Stimulated activated CD4-positive, alpha-beta T cell treated with anti-CD3 and anti-CD28 coated beads, TNF-alpha, amount 100 ng/mL, for 4 hours (primary cell): ENCODE measurements around the gene NOMO2.
"Not testable (repeated sequence)": the region's sequence is repeated elsewhere in the genome, so short reads cannot be mapped to it uniquely, and the experiment has no call there.

ENCODE experiments used
- DNase-seq, 3 experiments: peaks; one replicate each; pipeline ENCODE4 v3.0.0-alpha.2; 2020; ENCODE audit warnings: low read depth in 3 of 3

Gene NOMO2

DNA sequence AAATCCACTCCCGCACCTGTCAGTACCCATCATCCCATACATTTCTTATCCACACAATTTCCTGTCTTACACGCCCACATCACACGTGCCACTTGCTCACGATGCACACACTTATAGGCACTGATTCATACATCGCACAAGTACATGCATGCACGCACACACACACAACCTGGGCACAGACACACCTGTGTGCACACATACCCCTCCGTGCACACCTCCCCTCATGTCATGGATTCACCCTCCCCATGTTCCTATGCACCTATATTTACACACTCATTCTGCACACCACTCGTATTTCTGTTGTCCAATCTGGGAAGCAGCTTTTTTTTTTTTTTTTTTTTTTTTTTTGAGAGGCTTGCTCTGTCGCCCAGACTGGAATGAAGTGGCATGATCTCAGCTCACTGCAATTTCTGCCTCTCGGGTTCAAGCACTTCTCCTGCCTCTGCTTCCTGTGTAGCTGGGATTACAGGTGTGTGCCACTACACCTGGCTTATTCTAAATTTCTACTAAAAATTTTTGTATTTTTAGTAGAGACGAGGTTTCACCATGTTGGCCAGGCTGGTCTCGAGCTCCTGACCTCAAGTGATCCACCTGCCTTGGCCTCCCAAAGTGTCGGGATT lies 13.5 kb upstream of the NOMO2 start:
- not testable (repeated sequence) for DNase-seq

DNA sequence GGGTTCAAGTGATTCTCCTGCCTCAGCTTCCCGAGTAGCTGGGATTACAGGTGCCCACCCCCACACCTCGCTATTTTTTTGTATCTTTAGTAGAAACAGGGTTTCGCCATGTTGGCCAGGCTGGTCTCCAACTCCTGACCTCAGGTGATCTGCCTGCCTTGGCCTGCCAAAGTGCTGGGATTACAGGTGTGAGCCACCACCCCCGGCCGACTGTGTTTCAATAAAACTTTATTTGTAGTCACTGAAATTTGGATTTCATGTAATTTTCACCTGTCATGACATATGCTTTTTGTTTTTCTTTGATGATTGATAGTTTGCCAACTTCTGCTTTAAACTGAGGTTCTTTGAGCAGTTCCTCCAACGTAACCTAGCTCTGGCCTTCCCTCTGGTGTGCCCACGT lies 12.0 kb upstream of the NOMO2 start:
- DNase-seq, result not testable (repeated sequence)

DNA sequence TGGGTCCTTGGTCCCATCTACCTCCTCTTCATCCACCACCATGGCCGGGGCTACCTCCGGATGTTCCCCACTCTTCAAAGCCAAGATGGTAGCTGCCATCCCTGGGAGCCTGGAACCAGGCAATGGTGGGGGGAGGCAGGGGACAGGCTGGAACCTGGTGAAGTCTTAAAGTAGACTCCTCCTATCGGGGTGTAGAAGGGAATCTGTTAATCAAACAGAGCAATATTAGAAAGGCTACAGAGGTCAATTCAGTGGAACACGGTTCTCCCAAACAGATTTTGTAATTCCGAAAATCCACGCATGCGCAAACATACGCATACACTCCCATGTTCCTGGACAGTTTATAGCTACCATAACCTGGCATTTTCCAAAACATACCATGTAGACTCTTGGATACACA lies 11.1 kb upstream of the NOMO2 start:
- DNase-seq, result not testable (repeated sequence)

DNA sequence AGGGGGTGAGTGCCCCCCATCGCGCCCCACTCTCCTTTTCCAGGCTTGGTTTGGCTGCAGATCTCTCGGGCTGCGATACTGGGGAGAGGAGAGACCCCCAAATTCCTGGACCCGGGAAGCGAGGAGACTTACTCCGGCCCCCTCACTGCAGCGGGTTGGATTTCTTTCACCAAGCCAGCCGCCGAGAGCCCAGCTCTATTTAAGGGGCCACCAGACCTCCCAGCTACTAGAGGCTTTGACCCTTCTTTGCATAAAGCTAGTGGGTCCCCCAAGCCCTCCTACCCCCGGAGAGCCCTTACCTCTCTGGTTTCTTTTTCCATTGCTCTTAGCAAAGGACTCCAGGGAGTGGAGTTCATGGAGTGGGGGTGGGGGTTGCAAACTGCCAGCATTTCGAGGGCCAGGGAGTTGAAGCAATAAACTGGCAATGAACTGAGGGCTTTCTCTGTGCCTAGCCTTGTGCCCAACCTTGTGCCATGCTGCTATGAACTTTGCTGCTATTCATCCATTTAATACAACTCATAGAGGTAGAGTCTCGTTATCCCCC lies 9.5 kb upstream of the NOMO2 start:
- DNase-seq, result not testable (repeated sequence)

DNA sequence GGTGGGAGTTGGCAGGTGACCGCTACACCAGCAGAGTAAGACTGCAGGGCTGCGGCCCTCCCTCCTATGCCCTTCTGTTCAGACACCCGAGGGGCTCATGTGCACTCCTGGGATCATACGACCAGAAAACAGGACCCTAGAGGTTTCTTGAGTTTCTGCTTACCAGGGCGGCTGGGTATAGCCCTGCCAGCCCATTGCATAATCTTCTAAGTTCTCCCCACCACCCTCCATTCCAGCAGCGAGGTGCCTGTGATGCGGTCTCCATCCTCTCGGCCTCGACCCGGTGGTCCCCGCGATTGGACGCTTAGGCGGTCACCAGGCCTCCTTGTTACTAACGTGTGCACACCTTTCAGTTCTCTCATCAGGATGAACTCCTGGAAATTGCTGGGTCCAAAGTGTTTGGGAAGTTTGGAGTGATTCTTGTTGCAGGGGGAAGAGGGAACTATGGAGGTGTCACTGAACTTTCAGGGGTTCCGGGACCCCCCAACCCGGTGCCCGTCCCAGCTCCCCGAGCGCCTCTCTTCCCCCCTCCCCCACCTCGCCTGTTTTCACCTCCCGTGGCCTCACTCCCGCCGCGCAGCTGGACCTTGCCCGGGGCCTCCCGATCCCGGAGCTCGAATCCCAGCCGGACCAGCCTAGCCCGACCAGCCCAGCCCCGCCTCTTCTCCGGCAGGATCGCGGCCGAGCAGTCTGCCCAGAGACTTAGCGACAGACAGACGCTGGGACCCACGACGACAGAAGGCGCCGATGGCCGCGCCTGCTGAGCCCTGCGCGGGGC lies 8.8 kb upstream of the NOMO2 start:
- not testable (repeated sequence) for DNase-seq

DNA sequence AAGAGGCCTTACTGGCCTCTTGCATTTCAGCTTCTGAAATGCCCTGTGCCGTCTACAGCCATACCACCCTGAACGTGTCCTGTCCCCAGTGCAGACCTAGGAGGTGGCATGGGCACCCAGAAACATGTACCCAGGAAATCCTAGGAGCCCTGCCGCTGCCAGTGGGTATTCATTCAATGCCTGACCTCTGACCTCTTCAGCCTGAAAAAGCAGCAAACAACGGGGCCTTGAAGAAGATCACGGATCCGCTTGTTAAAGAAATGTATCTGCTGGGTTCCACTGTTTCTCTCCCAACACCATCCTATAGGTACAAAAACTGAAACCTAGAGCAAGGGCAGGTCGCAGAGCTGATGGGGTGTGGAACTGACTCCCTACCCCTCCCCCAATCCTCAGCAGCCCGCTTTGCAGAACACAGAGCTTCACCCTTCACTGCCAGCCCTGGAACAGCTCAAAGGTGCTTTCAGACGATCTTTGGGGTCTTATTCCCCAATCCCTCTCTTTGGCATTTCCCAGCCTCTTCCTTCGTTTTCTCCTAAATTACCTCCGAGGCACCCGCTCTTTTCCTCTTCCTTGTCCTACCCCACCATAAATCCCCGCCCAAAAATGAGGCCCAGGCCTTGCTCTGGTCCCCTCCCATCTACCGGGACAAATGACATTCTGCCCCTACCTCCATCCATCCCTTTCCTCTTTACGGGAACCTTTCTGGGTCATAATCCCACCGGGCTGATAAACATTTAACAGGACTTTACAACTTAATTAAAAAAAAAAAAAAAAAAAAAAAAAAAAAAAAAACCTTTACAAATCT lies 1.3 kb downstream of the NOMO2 start:
- DNase-seq, result not testable (repeated sequence)

DNA sequence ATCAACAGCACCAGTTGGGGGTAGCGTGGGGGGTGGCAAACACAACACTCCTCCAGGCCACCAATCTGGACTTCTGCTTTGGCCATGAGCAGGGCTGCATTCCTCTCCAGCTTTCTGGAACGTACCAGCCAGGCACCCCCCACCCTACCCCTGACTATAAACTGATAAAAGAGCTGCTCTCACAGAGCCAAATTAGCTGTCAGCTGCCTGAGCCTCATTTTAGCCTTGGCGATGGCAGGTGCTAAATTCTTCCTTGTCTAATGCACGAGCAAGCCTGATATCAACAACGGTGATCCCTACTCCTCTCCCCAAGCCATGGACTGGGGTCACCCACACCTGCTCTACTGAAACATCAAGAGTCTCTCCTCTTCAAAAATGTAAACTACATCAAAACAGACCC lies 8.2 kb downstream of the NOMO2 start:
- not testable (repeated sequence) for DNase-seq

DNA sequence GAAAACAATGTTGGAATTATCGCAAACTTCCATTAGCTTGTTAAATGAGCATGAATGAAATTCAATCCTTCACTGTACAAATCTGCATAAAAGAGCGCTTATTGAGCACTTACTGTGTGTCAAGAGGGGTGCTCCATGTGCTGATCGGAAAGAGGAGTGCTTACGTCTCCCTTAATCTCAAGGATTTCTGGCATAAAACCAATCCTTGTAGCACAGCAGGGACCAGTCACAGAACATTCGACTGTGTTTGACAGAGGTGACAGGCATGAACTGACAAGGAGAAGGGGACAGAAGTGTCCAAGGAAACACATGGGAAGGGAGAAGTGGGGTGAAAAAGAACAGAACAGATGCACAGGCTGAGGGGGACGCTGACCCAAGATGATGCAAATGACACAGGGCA lies 14.5 kb downstream of the NOMO2 start:
- DNase-seq, result not testable (repeated sequence)

DNA sequence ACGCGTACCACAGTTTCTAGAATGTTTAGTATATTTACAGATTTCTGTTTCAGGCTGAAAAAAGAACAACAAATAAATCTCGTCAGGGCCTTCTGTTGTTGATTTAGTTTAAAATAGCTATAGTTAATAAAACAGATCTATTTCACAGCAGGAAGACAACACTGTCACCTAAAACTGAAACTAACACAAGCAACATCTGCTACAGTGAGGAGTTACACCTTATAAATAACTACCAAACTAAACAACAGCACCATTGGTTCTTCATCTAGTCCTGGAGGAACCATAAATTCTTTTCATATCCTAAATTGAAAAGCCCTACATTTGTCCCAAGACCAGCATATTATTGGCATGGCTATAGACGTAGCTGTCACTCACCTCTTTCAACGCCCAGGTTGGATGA lies 15.0 kb downstream of the NOMO2 start:
- DNase-seq, result not testable (repeated sequence)

DNA sequence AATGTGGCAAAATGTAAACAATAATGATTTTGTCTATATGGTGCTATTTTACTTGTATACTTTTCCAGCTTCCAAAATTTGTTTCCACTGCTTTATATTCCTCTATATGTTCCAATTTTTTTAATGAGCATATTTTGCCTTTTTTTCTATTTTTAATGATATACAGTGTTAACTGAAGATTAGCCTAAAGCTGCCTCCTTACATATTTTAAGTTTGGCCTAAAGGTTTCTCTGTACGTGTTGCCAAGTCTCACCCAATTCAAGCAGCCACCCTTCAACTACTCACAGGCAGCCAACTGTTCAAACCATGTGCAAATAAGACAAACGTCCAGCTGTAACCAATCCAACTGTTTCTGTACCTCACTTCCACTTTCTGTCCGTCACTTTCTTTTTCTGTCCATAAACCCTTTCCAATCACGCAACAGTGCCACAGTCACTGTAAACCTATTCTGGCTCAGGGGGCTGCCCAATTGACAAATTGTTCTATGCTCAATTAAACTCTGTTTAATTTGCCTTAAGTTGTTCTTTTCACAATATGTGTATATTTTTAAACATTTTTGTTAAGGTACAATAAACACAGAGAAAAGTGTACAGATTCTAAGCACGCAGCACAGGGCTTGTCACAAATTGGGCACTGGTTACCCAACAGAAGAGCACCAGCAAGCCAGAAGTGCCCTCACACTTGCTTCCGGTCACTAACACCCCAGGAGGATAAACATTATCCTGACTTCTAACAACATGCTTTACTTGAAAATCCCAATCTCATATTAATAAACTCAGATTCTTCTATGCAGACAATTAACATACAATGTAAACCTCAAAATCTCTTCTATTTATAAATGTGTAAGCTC lies 17.4 kb downstream of the NOMO2 start:
- not testable (repeated sequence) for DNase-seq

DNA sequence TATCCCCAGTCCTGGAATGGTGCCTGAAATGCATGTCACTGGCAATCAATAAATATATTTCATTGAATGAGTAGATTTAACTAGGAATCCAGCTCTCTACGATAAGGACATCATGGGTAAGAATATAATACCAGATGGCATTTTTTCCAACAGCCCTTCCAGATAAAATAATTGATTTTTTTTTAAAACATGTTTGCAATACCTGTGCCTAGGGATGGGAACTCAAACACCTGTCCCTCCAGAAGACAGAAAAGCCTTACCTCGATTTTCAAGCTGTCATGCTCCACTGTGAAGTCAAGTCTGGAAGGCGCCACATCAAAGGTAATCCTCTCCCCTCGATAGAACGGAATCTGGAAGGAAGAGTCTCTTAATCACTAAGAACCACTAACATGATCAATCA lies 20.0 kb downstream of the NOMO2 start:
- not testable (repeated sequence) for DNase-seq

DNA sequence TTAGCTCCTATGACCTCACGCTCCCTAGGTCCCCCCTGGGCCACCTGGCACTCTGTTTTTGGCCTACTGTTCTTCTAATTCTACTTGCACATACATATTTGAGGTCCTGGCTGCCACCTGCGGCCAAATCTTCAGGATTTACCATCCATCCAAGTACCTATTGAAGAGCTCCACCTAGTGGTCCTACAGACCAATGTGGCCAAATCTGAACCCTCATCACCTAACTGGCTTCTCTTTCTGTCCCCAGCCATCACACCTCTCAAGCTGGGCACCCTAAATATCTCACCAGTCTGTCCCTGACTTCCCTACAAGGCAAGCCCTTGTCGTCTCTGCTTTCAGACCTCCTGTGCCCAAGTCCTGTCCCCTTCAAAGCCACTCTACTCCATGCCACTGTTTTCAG lies 24.9 kb downstream of the NOMO2 start:
- not testable (repeated sequence) for DNase-seq

DNA sequence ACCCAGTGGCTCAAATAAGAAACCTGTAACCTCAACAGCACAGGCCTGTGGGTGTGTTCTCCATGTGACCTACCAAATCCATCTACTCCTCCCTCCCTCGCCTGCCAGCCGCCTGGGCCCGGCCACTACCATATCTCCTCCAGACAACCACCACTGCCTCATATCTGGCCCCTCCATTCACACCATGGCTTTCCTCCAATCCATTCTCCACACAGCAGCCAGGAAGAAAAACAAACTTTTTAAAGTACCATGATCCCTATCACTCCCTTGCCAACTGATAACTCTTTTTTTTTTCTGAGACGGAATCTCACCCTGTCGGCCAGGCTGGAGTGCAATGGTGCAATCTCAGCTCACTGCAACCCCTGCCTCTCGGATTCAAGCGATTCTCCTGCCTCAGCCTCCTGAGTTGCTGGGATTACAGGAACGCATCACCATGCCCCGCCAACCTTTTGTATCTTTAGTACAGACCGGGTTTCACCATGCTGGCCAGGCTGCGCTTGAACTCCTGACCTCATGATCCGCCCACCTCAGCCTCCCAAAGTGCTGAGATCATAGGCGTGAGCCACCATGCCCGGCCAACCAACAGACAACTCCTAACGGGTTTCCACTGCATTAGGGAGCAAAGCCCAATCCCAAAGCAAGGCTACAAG lies 26.3 kb downstream of the NOMO2 start:
- DNase-seq, result not testable (repeated sequence)

DNA sequence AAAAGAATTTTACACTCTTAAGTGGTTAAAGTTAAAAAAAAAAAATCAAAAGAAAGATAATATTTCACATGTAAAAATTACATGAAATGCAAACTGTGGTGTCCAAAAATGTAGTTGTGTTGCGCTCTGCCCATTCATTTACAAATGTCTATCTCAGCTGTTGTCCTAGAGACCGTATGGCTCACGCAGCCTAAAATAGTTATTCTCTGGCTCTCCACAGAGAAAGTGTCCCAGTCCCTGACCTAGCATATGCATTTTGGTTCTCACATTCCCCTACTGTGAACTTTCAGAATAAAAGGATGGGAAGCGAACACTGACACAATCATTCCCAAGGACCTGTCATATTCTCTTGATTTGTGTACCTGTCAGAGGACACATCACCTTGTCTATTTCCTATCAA lies 27.6 kb downstream of the NOMO2 start:
- DNase-seq, result not testable (repeated sequence)

DNA sequence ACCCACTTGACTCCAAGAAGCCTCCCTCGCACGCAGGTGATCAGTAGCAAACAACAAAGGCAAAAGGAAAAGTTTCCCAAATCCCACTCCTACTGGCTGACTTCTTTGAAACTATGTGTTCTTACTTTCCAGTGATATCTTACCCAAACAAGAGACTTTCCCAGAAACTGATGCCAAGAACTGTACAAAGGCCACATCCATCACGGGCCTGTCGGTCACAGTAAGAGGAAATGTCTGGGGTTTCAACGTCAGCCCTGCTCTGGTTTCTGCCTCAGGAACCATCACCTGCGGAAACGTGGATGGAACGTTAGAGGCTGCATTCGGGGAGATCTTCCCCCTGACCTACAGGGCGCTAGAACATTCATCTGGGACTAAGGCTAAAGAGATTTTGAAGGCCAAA lies 30.6 kb downstream of the NOMO2 start:
- DNase-seq, result not testable (repeated sequence)

DNA sequence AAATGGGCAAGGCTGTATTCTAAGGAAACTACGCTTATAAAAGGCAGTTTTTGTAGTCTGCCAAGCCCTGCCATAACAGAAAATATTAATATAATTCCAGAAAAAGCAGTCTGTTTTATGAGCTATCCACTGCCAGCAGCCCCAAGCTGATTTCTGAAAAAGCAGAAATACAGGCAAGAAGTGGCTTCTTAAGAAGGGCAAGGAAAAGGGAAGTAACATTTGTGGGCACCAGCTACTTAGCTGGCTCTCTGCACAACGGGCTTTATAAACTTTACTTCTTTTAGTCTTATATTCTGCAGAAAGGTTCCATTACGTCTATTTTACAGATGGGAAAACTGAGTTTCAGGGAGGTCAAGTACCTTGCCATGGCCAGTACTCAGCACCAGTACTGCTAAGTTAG lies 31.6 kb downstream of the NOMO2 start:
- DNase-seq, result not testable (repeated sequence)

DNA sequence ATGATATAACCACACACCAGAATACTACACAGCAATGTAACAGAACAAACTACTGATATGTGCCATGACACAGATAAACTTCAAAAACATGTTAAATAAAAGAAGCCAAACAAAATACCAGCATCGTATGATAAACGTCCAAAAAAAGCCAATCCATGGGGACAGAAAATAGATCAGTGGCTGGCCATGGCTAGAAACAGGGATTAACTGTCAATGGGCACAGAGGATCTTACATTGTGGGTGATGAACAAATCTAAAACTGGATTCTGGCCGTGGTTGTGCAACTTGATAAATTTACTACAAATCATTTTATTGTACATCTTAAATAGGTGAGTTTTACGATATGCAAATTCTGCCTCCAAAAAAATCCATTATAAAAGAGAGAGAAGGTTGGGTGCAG lies 35.4 kb downstream of the NOMO2 start:
- not testable (repeated sequence) for DNase-seq

DNA sequence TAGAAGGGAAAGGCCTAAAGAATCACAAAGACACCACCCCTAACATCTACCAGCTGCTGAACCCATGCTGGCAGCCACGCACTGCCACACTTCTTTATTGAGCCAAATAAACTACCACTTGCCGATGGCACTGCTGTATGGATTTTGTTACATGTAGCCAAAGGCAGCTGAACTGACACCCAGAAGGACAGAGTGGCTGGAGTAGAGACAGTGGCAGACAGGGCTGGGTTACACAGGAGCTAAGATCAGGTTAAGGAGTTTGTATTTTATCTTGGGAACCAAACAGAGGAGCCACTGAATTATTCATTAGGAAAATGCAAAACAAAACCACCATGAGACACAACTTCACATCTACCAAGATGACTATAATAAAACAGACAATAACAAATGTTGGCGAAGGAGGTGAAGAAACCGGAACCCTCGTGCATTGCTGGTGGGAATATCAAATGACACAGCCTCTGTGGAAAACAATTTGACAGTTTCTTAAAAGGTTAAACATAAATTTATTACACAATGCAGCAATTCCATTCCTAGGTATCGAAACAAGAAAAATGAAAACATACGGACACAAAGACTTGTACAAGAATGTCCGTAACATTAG lies 35.9 kb downstream of the NOMO2 start:
- DNase-seq, result not testable (repeated sequence)

DNA sequence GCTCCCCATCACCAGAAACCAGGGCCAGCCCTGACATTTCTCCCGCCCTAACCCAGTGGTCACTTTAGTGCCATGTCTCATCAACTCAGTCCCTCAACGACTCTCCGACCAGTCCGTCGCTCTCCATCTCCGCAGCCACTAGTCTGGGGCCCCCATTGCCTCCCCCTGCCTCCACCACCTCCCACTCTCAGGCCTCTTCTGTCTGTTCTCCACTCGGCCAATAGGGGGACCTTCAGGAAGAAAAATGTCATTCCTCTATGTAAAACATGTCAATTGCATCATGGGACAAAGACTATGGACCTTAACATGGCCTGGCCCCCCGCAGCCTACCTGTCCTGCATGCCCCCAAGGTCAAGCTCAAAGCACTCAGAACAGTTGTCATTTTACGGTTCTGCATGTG lies 39.3 kb downstream of the NOMO2 start:
- DNase-seq, result not testable (repeated sequence)

DNA sequence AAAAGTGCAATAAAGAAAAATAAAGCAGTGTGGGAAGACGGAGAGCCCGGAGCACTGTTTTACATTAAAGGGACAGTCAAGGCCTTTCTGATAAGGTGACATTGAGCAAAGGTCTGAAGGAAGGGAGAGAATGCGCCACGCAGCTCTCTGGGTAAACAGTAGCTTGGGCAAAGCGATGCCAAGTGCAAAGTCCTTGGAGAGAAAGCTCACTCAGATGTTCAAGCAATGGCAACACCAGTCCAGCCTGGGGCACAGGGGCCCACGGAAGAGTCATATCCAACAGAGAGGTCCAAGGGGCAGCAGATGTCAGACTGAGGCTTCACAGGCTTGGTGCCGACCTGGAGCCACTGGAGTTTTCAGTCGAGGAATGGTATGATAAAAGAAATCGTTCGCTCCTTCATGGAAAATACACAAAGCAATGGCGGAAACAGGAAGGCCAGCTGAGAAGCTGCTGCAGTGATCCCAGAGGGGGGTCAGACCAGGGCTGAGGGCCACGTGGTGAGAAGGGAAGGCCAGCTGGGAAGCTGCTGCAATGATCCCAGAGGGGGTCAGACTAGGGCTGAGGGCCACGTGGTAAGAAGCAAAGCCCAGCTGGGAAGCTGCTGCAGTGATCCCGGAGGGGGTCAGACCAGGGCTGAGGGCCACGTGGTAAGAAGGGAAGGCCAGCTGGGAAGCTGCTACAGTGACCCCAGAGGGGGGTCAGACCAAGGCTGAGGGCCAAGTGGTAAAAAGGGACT lies 40.3 kb downstream of the NOMO2 start:
- DNase-seq, result not testable (repeated sequence)
